ENCODE results near the gene FRG2B.
"Not testable (repeated sequence)": the region's sequence is repeated elsewhere in the genome, so short reads cannot be mapped to it uniquely, and the experiment has no call there.

The FRG2B gene

DNA sequence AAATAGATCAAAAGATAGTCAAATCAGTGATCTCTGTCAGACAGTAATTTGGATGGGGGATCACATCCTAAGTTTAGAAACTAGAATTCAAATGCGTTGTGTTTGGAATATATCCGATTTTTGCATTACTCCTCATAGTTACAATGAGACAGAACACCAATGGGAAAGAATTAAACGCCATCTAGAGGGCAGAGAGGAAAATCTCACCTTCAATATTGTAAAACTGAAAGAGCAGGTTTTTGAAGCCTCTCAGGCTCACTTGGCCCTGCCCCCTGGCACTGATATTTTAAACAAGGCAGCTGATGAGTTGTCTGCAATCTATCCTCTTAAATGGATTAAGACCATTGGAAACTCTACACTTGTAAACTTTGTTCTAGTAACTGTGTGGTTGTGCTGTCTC, 17.7 kb downstream of the FRG2B start:
- POLR2A ChIA-PET, result no interaction called here
- no peak overlapping the region for H3K27ac ChIP-seq (ENCODE audit: extremely low read depth, low read depth, low read length)
- TF ChIP-seq ZNF654 (tag by site-specific recombination; IDR thresholded peaks at IDR 0.05; ENCODE audit: low read depth) (peak; percentile 63), HOXD13 (CRISPR knock-in tag; IDR thresholded peaks at IDR 0.05; ENCODE audit: borderline replicate concordance) (no peak), BCL11B (tag by site-specific recombination; IDR thresholded peaks at IDR 0.05; ENCODE audit: low read depth) (no peak)
- TF ChIP-seq, protein P1, sequence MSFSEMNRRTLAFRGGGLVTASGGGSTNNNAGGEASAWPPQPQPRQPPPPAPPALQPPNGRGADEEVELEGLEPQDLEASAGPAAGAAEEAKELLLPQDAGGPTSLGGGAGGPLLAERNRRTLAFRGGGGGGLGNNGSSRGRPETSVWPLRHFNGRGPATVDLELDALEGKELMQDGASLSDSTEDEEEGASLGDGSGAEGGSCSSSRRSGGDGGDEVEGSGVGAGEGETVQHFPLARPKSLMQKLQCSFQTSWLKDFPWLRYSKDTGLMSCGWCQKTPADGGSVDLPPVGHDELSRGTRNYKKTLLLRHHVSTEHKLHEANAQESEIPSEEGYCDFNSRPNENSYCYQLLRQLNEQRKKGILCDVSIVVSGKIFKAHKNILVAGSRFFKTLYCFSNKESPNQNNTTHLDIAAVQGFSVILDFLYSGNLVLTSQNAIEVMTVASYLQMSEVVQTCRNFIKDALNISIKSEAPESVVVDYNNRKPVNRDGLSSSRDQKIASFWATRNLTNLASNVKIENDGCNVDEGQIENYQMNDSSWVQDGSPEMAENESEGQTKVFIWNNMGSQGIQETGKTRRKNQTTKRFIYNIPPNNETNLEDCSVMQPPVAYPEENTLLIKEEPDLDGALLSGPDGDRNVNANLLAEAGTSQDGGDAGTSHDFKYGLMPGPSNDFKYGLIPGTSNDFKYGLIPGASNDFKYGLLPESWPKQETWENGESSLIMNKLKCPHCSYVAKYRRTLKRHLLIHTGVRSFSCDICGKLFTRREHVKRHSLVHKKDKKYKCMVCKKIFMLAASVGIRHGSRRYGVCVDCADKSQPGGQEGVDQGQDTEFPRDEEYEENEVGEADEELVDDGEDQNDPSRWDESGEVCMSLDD (tag by site-specific recombination; IDR thresholded peaks at IDR 0.05), result no peak
- H3K9me3 ChIP-seq (ENCODE audit: control insufficient read depth, insufficient read depth, low read depth, low read length), result no peaks in the 10 kb centered on the region
- CTCF ChIA-PET, result interaction anchor here (0.5 to 3.6 kb wide), 10 partner anchors 9 to 466 kb away, joined by 3 to 19 read pairs (median 4); no protein-coding TSS in a partner anchor
- no peaks in the 10 kb centered on the region for H3K4me1 ChIP-seq (ENCODE audit: control insufficient read depth, insufficient read depth, low read length)
- H3K36me3 ChIP-seq (ENCODE audit: control insufficient read depth in 2 of 2, insufficient read depth in 1 of 2, low read length in 2 of 2), result no peaks in the 10 kb centered on the region
- no peak overlapping the region for H3K4me3 ChIP-seq (ENCODE audit: low read depth, low read length)

DNA sequence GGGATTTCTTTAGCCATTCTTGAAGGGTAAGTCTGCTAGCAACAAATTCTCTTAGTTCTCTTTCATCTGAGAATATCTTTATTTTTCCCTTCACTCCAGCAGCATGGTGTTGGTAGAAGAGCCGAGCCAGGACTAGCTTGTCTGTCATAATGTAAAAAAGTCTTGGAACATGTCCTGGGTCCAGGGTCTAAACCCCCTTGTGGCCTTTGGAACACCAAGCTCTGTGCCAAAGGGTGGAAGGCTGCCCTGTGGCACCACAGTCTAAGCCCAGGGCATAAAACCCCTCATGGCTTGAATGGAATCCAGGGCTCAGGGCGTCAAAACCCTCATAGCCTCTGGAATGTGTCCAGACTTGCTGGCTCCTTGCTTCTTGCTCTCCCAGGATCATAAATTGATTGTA, 23.2 kb downstream of the FRG2B start:
- H3K4me3 ChIP-seq (ENCODE audit: low read depth, low read length); POLR2A ChIA-PET; H3K36me3 ChIP-seq (ENCODE audit: control insufficient read depth in 2 of 2, insufficient read depth in 1 of 2, low read length in 2 of 2); H3K9me3 ChIP-seq (ENCODE audit: control insufficient read depth, insufficient read depth, low read depth, low read length); H3K4me1 ChIP-seq (ENCODE audit: control insufficient read depth, insufficient read depth, low read length); H3K27ac ChIP-seq (ENCODE audit: extremely low read depth, low read depth, low read length): not testable (repeated sequence)
- CTCF ChIA-PET, result interaction anchor here (1.5 kb wide), 1 partner anchor 166 kb away, joined by 3 read pairs; no protein-coding TSS in a partner anchor

DNA sequence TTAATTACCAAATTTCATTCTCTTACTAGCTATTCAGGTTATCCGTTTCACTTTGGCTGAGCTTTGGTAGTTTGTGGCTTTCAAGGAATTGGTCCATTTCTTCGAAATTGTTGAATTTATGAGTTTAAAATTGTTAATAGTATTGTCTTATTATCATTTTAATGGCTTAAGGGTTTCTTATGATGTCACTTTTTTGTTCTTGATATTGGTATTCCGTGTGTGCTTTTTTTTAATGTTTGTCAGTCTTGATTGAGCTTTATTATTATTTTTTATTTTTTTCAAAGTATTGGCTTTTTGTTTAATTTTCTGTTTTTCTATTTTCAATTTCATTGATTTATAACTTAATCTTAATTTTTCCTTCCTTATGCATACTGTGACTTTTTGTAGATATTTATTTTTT, 25.9 kb downstream of the FRG2B start:
- Histone ChIP-seq H3K27ac (ENCODE audit: extremely low read depth, low read depth, low read length) (no peak overlapping the region), H3K4me1 (ENCODE audit: control insufficient read depth, insufficient read depth, low read length) (no peaks in the 10 kb centered on the region), H3K9me3 (ENCODE audit: control insufficient read depth, insufficient read depth, low read depth, low read length) (no peaks in the 10 kb centered on the region), H3K4me3 (ENCODE audit: low read depth, low read length) (no peak overlapping the region), H3K36me3 (ENCODE audit: control insufficient read depth in 2 of 2, insufficient read depth in 1 of 2, low read length in 2 of 2) (no peaks in the 10 kb centered on the region)
- POLR2A ChIA-PET, result no interaction called here
- CTCF ChIA-PET, result interaction anchor here (1.3 kb wide), 1 partner anchor 9 kb away, joined by 4 read pairs; no protein-coding TSS in a partner anchor
- TF ChIP-seq, protein P2, sequence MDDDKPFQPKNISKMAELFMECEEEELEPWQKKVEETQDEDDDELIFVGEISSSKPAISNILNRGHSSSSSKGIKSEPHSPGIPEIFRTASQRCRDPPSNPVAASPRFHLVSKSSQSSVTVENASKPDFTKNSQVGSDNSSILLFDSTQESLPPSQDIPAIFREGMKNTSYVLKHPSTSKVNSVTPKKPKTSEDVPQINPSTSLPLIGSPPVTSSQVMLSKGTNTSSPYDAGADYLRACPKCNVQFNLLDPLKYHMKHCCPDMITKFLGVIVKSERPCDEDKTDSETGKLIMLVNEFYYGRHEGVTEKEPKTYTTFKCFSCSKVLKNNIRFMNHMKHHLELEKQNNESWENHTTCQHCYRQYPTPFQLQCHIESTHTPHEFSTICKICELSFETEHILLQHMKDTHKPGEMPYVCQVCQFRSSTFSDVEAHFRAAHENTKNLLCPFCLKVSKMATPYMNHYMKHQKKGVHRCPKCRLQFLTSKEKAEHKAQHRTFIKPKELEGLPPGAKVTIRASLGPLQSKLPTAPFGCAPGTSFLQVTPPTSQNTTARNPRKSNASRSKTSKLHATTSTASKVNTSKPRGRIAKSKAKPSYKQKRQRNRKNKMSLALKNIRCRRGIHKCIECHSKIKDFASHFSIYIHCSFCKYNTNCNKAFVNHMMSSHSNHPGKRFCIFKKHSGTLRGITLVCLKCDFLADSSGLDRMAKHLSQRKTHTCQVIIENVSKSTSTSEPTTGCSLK (tag by site-specific recombination; IDR thresholded peaks at IDR 0.05), result no peak
- TF ChIP-seq, protein P3, sequence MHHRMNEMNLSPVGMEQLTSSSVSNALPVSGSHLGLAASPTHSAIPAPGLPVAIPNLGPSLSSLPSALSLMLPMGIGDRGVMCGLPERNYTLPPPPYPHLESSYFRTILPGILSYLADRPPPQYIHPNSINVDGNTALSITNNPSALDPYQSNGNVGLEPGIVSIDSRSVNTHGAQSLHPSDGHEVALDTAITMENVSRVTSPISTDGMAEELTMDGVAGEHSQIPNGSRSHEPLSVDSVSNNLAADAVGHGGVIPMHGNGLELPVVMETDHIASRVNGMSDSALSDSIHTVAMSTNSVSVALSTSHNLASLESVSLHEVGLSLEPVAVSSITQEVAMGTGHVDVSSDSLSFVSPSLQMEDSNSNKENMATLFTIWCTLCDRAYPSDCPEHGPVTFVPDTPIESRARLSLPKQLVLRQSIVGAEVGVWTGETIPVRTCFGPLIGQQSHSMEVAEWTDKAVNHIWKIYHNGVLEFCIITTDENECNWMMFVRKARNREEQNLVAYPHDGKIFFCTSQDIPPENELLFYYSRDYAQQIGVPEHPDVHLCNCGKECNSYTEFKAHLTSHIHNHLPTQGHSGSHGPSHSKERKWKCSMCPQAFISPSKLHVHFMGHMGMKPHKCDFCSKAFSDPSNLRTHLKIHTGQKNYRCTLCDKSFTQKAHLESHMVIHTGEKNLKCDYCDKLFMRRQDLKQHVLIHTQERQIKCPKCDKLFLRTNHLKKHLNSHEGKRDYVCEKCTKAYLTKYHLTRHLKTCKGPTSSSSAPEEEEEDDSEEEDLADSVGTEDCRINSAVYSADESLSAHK (tag by site-specific recombination; IDR thresholded peaks at IDR 0.05), result no peak
- TF ChIP-seq, protein P4, sequence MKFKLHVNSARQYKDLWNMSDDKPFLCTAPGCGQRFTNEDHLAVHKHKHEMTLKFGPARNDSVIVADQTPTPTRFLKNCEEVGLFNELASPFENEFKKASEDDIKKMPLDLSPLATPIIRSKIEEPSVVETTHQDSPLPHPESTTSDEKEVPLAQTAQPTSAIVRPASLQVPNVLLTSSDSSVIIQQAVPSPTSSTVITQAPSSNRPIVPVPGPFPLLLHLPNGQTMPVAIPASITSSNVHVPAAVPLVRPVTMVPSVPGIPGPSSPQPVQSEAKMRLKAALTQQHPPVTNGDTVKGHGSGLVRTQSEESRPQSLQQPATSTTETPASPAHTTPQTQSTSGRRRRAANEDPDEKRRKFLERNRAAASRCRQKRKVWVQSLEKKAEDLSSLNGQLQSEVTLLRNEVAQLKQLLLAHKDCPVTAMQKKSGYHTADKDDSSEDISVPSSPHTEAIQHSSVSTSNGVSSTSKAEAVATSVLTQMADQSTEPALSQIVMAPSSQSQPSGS (tag by site-specific recombination; IDR thresholded peaks at IDR 0.05; ENCODE audit: low read depth), result peak; percentile 74

DNA sequence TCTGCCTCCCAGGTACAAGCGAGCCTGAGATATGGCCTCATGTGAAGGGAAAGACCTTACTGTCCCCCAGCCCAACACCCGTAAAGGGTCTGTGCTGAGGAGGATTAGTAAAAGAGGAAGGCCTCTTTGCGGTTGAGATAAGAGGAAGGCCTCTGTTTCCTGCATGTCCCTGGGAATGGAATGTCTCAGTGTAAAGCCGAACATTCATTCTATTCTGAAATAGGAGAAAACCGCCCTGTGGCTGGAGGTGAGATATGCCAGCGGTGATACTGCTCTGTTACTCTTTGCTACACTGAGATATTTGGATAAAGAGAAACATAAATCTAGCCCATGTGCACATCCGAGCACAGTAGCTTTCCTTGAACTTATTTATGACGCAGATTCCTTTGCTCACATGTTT, 26.7 kb downstream of the FRG2B start:
- H3K36me3 ChIP-seq (ENCODE audit: control insufficient read depth in 2 of 2, insufficient read depth in 1 of 2, low read length in 2 of 2); H3K4me3 ChIP-seq (ENCODE audit: low read depth, low read length); POLR2A ChIA-PET; H3K27ac ChIP-seq (ENCODE audit: extremely low read depth, low read depth, low read length); H3K4me1 ChIP-seq (ENCODE audit: control insufficient read depth, insufficient read depth, low read length); H3K9me3 ChIP-seq (ENCODE audit: control insufficient read depth, insufficient read depth, low read depth, low read length): not testable (repeated sequence)
- CTCF ChIA-PET, result interaction anchor here (1.3 kb wide), 1 partner anchor 9 kb away, joined by 4 read pairs; no protein-coding TSS in a partner anchor
